ENCODE results near the gene FBXO3. TPM values are rescaled to one million over a fixed set of nuclear protein-coding genes. Genes with fewer than 3 reads are reported as not detected.
"Not testable (repeated sequence)": the region's sequence is repeated elsewhere in the genome, so short reads cannot be mapped to it uniquely, and the experiment has no call there.

Gene FBXO3
- total RNA-seq, 1 donor from 2014 or later, result 24.3 TPM

GRCh38 chr11:33721426-33721825, 52.9 kb downstream of the FBXO3 start:
- peaks cover 1% of the 10 kb centered on the region for H3K27me3 Mint-ChIP-seq (ENCODE audit: insufficient read depth)
- peaks cover 43% of the 10 kb centered on the region for H3K36me3 Mint-ChIP-seq (ENCODE audit: low read depth)
- peak overlapping the region; percentile 68 for H3K27ac Mint-ChIP-seq
- intact Hi-C loops (cut with micrococcal nuclease), result loop anchor here (5.0 kb wide), 5 partner anchors 51 to 679 kb away; partner anchors contain the start of genes FBXO3 and LMO2
- peak overlapping the region; percentile 48 for H3K4me3 Mint-ChIP-seq
- no peak for DNase-seq (ENCODE audit: low spot score)
- H3K9me3 Mint-ChIP-seq, result no peaks in the 10 kb centered on the region
- peaks cover 67% of the 10 kb centered on the region for H3K4me1 Mint-ChIP-seq (ENCODE audit: low read depth)

- intact Hi-C loops (cut with micrococcal nuclease), result no loop called here
- Mint-ChIP-seq H3K9me3 (no peaks in the 10 kb centered on the region), H3K4me1 (ENCODE audit: low read depth) (peaks cover 48% of the 10 kb centered on the region), H3K36me3 (ENCODE audit: low read depth) (peaks cover 36% of the 10 kb centered on the region), H3K27ac (no peak overlapping the region), H3K4me3 (no peak overlapping the region), H3K27me3 (ENCODE audit: insufficient read depth) (no peaks in the 10 kb centered on the region)
- DNase-seq (ENCODE audit: low spot score), result no peak
Observed at GRCh38 chr11:33719587-33719986, 54.7 kb downstream of the FBXO3 start.

GRCh38 chr11:33718440-33718839, 55.9 kb downstream of the FBXO3 start:
- no peak overlapping the region for H3K4me3 Mint-ChIP-seq

GRCh38 chr11:33716243-33716642, 58.1 kb downstream of the FBXO3 start:
- no peaks in the 10 kb centered on the region for H3K9me3 Mint-ChIP-seq
- intact Hi-C loops (cut with micrococcal nuclease), result loop anchor here (1.0 kb wide), 2 partner anchors 26 to 113 kb away; no protein-coding TSS in a partner anchor
- peaks cover 15% of the 10 kb centered on the region for H3K4me1 Mint-ChIP-seq (ENCODE audit: low read depth)
- no peak overlapping the region for H3K27ac Mint-ChIP-seq
- peaks cover 34% of the 10 kb centered on the region for H3K36me3 Mint-ChIP-seq (ENCODE audit: low read depth)
- no peaks in the 10 kb centered on the region for H3K27me3 Mint-ChIP-seq (ENCODE audit: insufficient read depth)
- DNase-seq (ENCODE audit: low spot score), result no peak
- H3K4me3 Mint-ChIP-seq, result no peak overlapping the region

More at GRCh38 chr11:33718440-33718839, 55.9 kb downstream of the FBXO3 start:
- H3K36me3 Mint-ChIP-seq (ENCODE audit: low read depth), result peaks cover 35% of the 10 kb centered on the region
- intact Hi-C loops (cut with micrococcal nuclease), result no loop called here
- DNase-seq (ENCODE audit: low spot score), result no peak
- peaks cover 37% of the 10 kb centered on the region for H3K4me1 Mint-ChIP-seq (ENCODE audit: low read depth)
- H3K27ac Mint-ChIP-seq, result no peak overlapping the region
- no peaks in the 10 kb centered on the region for H3K9me3 Mint-ChIP-seq
- H3K27me3 Mint-ChIP-seq (ENCODE audit: insufficient read depth), result no peaks in the 10 kb centered on the region

GRCh38 chr11:33713856-33714398, 60.4 kb downstream of the FBXO3 start:
- peaks cover 34% of the 10 kb centered on the region for H3K36me3 Mint-ChIP-seq (ENCODE audit: low read depth)
- H3K27ac Mint-ChIP-seq, result no peak overlapping the region
- intact Hi-C loops (cut with micrococcal nuclease), result no loop called here
- DNase-seq (ENCODE audit: low spot score), result no peak
- no peaks in the 10 kb centered on the region for H3K9me3 Mint-ChIP-seq
- no peak overlapping the region for H3K4me3 Mint-ChIP-seq
- H3K4me1 Mint-ChIP-seq (ENCODE audit: low read depth), result peaks cover 2% of the 10 kb centered on the region
- H3K27me3 Mint-ChIP-seq (ENCODE audit: insufficient read depth), result no peaks in the 10 kb centered on the region

GRCh38 chr11:33713151-33713855, 61.0 kb downstream of the FBXO3 start:
- Mint-ChIP-seq H3K27me3 (ENCODE audit: insufficient read depth) (no peaks in the 10 kb centered on the region), H3K9me3 (no peaks in the 10 kb centered on the region), H3K27ac (no peak overlapping the region), H3K4me1 (ENCODE audit: low read depth) (peaks cover 7% of the 10 kb centered on the region), H3K36me3 (ENCODE audit: low read depth) (peaks cover 40% of the 10 kb centered on the region), H3K4me3 (no peak overlapping the region)
- DNase-seq (ENCODE audit: low spot score), result no peak
- intact Hi-C loops (cut with micrococcal nuclease), result no loop called here

- Mint-ChIP-seq H3K27ac (no peak overlapping the region), H3K9me3 (no peaks in the 10 kb centered on the region), H3K27me3 (ENCODE audit: insufficient read depth) (no peaks in the 10 kb centered on the region), H3K4me3 (no peak overlapping the region), H3K4me1 (ENCODE audit: low read depth) (peaks cover 11% of the 10 kb centered on the region), H3K36me3 (ENCODE audit: low read depth) (peaks cover 38% of the 10 kb centered on the region)
- intact Hi-C loops (cut with micrococcal nuclease), result no loop called here
- no peak for DNase-seq (ENCODE audit: low spot score)
Observed at GRCh38 chr11:33712436-33712835, 61.9 kb downstream of the FBXO3 start.

- Mint-ChIP-seq H3K27me3 (ENCODE audit: insufficient read depth) (no peaks in the 10 kb centered on the region), H3K9me3 (no peaks in the 10 kb centered on the region), H3K36me3 (ENCODE audit: low read depth) (peaks cover 40% of the 10 kb centered on the region), H3K4me1 (ENCODE audit: low read depth) (peaks cover 31% of the 10 kb centered on the region), H3K4me3 (no peak overlapping the region), H3K27ac (no peak overlapping the region)
- intact Hi-C loops (cut with micrococcal nuclease), result loop anchor here (10.0 kb wide), 1 partner anchor 1125 kb away; the partner anchor contains the start of gene EIF3M
- no peak for DNase-seq (ENCODE audit: low spot score)
Observed at GRCh38 chr11:33709466-33709865, 64.9 kb downstream of the FBXO3 start.

- intact Hi-C loops (cut with micrococcal nuclease), result loop anchor here (10.0 kb wide), 1 partner anchor 1124 kb away; the partner anchor contains the start of gene EIF3M
- Mint-ChIP-seq H3K4me3 (no peak overlapping the region), H3K27me3 (ENCODE audit: insufficient read depth) (no peaks in the 10 kb centered on the region), H3K4me1 (ENCODE audit: low read depth) (peaks cover 31% of the 10 kb centered on the region), H3K36me3 (ENCODE audit: low read depth) (peaks cover 37% of the 10 kb centered on the region), H3K27ac (no peak overlapping the region), H3K9me3 (no peaks in the 10 kb centered on the region)
- no peak for DNase-seq (ENCODE audit: low spot score)
Observed at GRCh38 chr11:33708985-33709384, 65.3 kb downstream of the FBXO3 start.

GRCh38 chr11:33707831-33708230, 66.5 kb downstream of the FBXO3 start:
- intact Hi-C loops (cut with micrococcal nuclease), result loop anchor here (10.0 kb wide), 1 partner anchor 1123 kb away; the partner anchor contains the start of gene EIF3M
- H3K9me3 Mint-ChIP-seq; DNase-seq (ENCODE audit: low spot score); H3K27me3 Mint-ChIP-seq (ENCODE audit: insufficient read depth); H3K4me3 Mint-ChIP-seq; H3K27ac Mint-ChIP-seq: not testable (repeated sequence)
- Mint-ChIP-seq H3K4me1 (ENCODE audit: low read depth) (peaks cover 31% of the 10 kb centered on the region), H3K36me3 (ENCODE audit: low read depth) (peaks cover 32% of the 10 kb centered on the region)

- H3K4me1 Mint-ChIP-seq (ENCODE audit: low read depth), result peaks cover 32% of the 10 kb centered on the region
- peak overlapping the region; percentile 78 for H3K27ac Mint-ChIP-seq
Observed at GRCh38 chr11:33706966-33707365, 67.4 kb downstream of the FBXO3 start.

GRCh38 chr11:33706546-33706945, 67.8 kb downstream of the FBXO3 start:
- intact Hi-C loops (cut with micrococcal nuclease), result loop anchor here (10.0 kb wide), 1 partner anchor 1122 kb away; the partner anchor contains the start of gene EIF3M
- peak overlapping the region; percentile 38 for H3K4me3 Mint-ChIP-seq
- no peaks in the 10 kb centered on the region for H3K27me3 Mint-ChIP-seq (ENCODE audit: insufficient read depth)
- H3K36me3 Mint-ChIP-seq (ENCODE audit: low read depth), result peaks cover 27% of the 10 kb centered on the region
- peak overlapping the region; percentile 78 for H3K27ac Mint-ChIP-seq
- H3K4me1 Mint-ChIP-seq (ENCODE audit: low read depth), result peaks cover 36% of the 10 kb centered on the region
- H3K9me3 Mint-ChIP-seq, result no peaks in the 10 kb centered on the region
- no peak for DNase-seq (ENCODE audit: low spot score)

More at GRCh38 chr11:33706966-33707365, 67.4 kb downstream of the FBXO3 start:
- H3K9me3 Mint-ChIP-seq, result no peaks in the 10 kb centered on the region
- intact Hi-C loops (cut with micrococcal nuclease), result loop anchor here (10.0 kb wide), 1 partner anchor 1122 kb away; the partner anchor contains the start of gene EIF3M
- no peak for DNase-seq (ENCODE audit: low spot score)
- peaks cover 27% of the 10 kb centered on the region for H3K36me3 Mint-ChIP-seq (ENCODE audit: low read depth)
- no peaks in the 10 kb centered on the region for H3K27me3 Mint-ChIP-seq (ENCODE audit: insufficient read depth)
- H3K4me3 Mint-ChIP-seq, result no peak overlapping the region

Data from activated T-helper 1 cell treated with anti-CD3 and anti-CD28 coated beads, Interleukin-12 subunit alpha, Interleukin-12 subunit beta, Interleukin-2, Interleukin-4 antibody, amounts not matched to agents 30 ng/mL and 10 ng/mL and 1 ng/mL, durations not matched to agents 14 hours and 24 hours and 36 hours (primary cell).